DMS114 treated with DMSO at 0.1 percent for 48 hours (cell line): Measurements from ENCODE around the gene AMFR.
"Not testable (repeated sequence)": the region's sequence is repeated elsewhere in the genome, so short reads cannot be mapped to it uniquely, and the experiment has no call there.

ENCODE experiments used
- DNase-seq: peaks from one replicate; lab custom pipeline; 2025; ENCODE audit not compliant: unreplicated experiment; lab: John Stamatoyannopoulos, UW

The AMFR gene

DNA sequence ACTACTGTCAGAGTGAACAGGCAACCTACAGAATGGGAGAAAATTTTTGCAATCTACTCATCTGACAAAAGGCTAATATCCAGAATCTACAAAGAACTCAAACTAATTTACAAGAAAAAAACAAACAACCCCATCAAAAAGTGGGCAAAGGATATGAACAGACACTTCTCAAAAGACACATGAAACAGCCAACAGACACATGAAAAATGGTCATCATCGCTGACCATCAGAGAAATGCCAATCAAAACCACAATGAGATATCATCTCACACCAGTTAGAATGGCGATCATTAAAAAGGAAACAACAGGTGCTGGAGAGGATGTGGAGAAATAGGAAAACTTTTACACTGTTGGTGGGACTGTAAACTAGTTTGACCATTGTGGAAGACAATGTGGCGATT is 28.6 kb downstream of the AMFR start:
- DNase-seq: not testable (repeated sequence)

DNA sequence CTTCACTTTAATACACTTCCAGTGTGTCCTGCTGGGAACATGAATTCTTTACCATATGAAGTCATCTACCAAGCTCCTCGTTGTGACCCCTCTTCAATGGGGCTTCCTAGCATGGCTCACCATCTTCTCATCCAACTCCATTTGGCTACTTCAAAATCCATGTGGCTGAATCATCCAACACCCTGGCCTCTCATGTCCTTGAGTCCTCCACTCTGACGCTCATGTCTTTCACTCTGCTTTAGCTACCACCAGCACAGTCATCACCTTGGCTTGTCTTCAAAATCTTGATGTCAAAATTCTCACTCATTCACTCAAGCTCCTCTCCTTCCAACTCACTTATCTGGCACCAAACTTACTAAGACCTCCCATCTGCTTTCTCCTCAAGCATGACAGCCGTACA is 35.8 kb downstream of the AMFR start:
- DNase-seq: no peak

DNA sequence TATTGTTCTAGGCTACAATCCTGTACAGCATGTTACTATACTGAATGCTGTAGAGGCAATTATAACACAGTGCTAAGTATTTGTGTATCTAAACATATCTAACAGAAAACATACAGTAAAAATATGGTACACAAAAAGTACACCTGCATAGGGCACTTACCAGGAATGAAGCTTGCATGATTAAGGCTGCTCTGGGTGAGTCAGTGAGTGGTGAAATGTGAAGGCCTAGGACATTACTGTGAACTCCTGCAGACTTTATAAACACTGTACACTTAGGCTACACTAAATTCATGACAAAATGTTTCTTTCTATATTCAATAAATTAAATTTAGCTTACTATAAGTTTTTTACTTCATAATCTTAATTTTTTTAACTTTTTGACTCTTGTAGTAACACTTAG is 37.1 kb downstream of the AMFR start:
- DNase-seq: no peak

DNA sequence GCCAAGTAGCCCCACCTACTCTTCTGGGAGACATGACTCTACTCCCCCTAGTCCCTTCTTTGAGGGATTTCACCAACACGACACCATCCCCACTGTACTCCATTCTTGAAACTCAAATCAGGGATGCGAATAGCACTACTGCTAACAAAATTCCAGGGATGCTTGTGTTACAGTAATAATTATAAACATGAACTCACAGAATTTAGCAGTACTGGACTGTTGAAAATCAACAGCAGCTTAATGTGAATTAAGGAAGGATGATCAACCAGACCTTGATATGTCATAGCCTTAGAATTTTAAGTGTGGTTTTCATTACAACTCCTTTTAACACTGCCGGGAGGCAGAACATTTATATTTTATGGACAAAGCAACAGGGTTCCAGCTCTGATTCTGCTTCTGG is 37.9 kb downstream of the AMFR start:
- no peak for DNase-seq

DNA sequence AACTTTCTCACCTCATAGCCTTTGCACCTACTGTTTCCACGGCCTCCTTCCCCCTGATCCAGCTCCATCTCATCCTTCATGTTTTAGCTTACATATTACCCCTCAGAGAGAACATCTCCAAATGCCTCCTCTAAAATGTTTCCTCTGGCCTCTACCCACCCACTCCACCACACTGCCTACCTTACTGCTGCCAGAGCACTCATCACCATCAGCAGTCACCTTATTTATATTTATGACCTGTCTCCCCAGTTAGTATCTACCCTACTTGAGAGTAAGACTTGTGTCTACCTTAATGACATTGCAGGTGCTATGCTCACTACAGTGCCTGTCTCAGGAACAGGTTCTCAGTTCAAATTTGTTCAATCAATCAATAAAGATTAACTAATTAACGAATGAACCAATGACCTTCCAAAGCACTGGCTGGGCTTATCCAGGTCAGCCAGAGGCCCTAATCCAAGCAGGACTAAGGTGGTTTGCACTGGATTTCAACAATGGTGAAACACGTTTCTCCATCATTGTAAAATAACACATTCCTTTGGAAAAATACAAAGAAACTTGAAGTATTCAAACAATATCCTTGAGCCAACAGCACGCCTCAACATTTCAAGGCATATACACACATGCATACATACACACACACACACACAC is 41.1 kb downstream of the AMFR start:
- no peak for DNase-seq

DNA sequence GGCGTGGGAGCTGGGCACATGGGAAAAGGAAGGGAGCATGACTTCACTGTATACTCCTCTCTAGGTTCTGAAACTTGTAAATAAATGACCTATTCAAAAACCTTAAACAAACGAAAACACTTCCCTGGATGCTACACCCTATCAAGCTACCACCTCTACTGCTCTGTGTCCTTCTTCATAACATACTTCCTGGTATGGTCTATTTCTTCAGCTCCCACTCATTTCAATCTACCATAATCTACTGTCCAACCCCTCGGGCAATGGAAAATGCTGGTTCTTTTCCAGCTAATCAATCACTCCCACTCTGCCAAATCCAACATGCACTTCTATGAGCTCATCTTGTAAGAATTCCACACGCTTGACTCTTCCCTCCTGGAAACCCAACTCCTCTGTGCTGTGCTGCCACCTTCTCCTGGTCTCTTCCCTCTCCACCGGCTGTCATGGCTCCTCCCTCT is 42.4 kb downstream of the AMFR start:
- DNase-seq: no peak

DNA sequence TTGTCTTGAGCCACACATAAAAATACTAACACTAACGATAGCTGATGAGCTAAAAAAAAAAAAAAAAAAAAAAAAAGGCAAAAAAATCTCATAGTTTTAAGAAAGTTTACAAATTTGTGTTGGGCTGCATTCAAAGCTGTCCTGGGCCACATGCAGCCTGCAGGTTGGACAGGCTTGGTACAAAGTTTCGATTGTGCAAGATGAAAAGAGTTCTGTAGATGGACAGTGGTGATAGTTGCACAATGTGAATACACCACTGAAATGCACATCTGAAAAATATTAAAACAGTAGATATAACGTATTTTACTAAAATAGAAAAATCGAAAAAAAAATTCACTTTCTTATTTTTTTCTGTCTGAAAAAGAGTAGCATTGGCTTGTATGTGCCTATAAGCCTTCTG is 42.9 kb downstream of the AMFR start:
- DNase-seq: no peak

DNA sequence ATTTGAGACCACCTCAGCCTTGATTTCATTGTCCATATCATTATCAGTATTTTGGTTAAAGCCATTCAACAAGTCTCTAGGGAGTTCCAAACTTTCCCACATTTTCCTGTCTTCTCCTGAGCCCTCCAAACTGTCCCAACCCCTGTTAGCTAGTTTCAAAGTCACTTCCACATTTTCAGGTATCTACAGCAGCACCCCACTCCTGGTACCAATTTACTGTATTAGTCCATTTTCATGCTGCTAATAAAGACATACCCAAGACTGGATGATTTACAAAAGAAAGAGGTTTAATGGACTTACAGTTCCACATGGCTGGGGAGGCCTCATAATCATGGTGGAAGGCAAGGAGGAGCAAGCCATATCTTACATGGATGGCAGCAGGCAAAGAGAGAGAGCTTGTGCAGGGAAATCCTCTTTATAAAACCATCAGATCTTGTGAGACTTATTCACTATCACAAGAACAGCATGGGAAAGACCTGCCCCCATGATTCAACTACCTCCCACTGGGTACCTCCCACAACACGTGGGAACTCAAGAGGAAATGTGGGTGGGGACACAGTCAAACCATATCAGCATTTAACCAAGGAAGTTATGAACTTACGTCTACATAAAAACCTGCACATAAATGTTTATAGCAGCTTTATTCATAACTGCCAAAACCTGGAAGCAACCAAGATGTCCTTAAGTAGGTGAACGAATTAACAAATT is 44.4 kb downstream of the AMFR start:
- not testable (repeated sequence) for DNase-seq

DNA sequence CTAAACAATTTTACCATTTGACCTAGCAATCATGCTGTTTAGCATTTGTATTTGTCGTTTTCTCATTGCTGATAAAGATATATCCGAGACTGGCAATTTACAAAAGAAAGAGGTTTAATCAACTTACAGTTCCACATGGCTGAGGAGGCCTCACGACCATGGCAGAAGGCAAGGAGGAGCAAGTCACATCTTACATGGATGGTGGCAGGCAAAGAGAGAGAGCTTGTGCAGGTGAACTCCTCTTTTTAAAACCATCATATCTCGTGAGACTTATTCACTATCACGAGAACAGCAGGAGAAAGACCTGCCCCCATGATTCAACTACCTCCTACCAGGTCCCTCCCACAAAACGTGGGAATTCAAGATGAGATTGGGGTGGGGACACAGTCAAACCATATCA is 46.3 kb downstream of the AMFR start:
- DNase-seq: not testable (repeated sequence)

DNA sequence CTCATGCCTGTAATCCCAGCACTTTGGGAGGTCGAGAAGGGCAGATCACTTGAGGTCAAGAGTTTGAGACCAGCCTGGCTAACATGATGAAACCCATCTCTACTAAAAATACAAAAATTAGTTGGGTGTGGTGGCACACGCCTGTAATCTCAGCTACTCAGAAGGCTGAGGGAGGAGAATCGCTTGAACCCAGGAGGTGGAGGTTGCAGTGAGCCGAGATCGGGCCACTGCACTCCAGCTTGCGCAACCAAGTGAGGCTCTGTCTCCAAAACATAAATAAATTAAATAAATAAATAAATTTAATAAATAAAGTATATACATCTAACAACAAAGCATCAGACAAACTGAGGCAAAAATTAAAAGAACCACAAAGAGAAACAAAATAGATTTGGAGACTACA is 49.6 kb downstream of the AMFR start:
- not testable (repeated sequence) for DNase-seq

DNA sequence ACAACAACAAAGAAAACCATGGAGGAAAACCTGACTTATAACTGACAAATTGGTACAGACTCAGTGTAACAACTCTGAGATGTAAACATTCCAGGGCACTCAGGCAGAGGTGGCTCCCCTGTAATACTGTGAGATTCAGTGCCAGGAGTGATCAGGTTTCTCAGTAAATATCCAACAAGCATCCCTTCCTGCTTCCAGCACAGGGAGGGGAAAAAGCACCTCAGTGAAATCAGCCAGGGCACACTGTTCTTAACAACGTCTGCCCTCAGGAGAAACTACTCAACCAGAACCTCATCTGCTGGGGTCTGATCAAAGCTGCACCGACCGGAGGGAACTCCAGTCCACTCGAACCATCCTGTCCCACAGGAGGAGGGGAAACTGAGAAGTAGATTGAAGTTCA is 52.3 kb downstream of the AMFR start:
- DNase-seq: no peak

DNA sequence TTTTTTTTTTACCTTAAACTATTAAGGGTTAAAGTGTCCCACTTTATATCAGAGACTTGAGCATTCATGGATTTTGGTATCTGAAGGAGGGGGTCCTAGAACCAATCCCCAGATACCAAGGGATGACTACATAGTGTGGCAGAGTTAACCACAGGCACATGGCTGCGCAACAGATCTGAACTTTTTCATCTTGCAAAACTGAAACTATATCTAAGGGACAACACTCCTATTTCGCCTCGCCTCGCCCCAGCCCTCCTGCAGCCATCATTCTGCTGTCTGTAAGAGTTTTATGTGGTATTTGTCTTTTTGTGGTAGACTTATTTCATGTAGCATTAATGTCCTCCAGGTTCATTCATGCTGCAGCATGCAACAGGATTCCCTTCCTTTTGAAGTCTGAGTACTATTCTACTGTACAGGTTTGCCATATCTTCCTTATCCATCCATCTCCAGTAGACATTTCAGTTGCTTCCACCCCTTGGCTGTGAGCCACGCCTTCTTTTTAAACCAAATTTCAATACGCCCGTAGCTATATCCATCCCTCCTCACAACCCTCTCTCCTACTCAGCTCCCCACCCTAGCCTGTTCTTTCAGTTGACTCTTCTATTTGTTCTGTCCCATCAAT is 53.2 kb downstream of the AMFR start:
- no peak for DNase-seq

DNA sequence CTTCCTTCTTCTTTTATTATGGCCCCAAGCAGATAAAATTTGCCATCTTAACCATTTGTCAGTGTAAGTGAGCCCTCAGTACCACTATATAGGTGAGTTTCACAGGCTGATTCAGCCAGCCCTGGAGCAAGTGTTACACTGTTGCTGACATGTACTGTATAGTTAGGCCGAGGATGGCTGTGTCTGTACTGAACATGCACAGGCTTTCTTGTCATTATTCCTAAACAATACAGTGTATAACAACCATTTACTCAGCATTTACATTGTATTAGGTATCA is 53.7 kb downstream of the AMFR start:
- DNase-seq: no peak

DNA sequence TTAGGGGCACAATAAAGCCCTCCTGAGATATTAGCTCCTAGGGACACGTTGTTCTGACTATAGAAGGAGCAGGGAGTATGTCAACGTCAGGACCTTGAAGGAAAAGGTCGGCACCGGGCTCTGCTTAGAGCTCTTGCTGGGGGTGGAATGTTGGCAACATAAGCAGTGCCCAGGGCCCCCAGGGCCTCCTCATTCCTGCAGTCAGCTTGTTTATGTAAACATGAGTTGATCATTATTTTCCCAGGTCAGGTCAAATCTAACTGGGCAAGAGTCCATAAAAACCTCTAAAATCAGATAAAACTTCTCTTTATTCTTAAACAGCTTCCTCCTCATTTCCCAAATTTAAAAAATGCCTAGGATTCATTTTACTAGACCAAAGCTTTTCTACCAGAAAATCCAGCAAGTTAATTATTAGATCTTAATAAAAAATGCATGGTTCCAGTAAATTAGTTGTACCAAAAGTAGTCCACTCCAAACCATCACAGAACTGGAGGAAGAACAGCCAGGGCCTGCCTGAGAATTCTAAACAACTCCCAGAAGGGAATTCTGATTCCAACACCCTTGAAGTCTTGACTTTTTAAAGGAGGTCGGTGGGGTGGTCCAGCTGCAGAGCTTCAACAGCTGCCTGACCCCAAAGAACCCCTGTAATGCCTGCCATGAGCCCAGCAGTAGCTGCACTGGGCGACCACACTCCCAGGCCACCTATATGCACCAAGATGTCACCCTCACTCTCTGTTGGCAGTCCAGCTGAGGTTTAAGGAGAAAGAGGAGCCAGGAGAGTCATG is 54.3 kb downstream of the AMFR start:
- no peak for DNase-seq

DNA sequence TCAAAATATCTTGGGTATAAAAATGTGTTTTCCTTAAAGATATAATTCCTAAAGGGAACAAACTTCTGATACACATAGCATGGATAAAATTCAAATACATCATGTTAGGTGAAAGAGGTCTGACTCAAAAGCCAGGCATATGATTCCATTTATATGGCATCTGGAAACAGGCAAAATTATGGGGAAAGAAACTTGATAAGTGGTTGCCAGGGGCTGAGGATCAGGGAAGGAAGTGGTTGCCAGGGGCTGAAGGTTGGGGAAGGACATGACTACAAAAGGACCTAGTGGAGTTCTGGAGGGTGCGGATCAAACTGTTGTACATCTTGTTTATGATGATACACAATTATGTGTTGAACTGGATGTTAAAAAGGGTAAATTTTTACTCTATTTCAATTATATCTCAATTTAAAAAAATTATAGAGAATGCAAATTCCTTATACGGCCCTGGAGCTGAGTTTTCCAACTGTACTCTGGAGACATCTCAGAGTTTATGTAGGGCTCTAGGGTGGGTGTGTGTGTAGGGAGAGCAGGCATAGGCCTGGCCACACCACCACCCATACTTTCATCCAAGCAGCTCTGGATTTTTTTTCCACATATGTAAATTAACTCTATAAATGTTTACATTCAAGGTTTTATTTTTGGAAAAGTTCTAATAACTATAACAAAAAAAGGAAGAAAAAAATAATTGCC is 55.0 kb downstream of the AMFR start:
- no peak for DNase-seq

DNA sequence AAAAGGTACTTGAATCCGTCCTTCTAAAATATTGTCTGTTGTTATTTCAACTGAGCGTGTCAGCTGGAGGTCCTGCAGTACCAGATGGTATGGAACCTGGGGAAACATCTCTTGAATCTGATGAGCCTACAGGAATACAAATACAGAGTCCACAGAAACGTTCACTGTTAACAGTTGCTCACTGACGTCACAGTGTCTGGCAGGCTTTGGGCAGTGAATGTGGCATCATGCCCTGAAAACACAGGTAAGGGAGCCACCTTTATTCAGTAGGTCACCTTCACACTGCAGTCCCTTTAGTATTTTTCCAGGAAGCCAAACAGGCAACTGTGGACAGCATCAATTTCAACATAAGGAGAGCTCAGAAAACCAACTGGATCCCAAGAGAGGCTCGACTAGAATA is 56.1 kb downstream of the AMFR start:
- DNase-seq: no peak

DNA sequence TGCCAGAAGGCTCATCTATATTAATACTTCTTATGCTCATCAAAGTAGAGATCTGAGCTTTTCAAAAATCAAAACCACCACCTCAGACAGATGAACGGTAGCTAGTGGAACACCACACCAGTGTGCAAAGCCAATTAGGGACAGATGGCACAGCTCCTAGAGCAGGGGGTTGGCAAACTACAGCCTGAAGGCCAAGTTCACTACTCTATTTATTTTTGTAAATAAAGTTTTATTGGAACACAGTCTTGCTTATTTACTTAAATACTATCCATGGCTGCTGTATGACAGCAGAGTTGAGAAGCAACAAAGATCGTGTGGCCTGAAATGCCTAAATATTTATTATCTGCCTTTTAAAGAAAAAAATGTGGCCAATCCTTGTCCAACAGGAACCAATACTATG is 56.8 kb downstream of the AMFR start:
- no peak for DNase-seq

DNA sequence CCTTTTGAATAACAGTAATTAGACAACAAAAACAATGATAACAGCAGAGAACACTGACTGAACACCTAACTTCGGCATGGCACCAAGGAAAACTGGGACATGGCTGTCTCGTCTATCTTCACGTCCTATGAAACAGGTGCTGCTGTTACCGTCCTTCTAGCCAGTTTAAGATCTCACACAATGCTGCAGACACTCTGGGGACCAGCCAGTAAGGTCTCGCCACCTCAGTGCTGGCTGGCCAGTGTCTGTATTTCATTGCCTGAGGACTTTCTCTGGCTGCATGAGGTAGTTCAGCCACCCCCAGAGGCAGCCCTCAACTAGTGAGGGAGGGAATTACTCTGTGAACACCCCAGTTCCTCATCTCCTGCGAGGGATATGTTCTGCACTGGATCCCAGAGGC is 57.6 kb downstream of the AMFR start:
- no peak for DNase-seq

DNA sequence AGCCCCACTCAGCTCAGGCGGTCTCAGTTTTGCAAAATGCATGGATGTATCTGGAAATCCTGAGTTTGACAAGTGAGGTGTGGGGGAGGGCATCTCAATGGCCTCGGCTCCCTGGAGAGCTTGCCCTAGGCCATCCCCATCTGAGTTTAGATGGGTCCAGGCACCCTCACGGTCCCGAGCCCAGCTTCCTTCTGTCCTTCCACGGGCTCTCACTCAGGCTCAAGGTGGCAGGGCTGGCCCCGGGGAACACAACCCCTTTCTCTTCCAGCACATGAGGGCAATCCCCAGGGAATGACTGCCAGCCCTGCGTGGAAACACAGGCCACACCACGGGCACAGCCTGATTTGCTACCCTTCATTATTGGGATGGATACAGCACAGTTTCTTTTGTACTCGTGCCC is 58.4 kb downstream of the AMFR start:
- DNase-seq: no peak

DNA sequence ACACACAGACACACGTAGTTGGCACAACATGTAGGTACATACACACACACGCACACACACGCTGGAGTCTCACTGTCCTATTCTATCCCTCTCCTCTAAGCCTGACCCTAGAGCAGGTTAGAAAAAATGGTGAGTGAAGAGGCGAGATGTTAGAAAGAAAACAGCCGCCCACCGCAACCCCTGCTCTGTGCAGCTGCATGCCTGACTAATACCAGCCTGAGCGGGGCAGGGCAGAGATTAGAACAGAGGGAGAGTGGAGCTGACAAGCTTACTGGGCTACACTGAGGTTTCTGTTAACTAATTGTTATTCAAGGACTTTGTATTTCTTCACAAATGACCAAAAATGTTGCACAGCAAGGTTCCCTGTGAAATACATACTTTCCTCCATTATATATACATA is 59.8 kb downstream of the AMFR start:
- DNase-seq: no peak

DNA sequence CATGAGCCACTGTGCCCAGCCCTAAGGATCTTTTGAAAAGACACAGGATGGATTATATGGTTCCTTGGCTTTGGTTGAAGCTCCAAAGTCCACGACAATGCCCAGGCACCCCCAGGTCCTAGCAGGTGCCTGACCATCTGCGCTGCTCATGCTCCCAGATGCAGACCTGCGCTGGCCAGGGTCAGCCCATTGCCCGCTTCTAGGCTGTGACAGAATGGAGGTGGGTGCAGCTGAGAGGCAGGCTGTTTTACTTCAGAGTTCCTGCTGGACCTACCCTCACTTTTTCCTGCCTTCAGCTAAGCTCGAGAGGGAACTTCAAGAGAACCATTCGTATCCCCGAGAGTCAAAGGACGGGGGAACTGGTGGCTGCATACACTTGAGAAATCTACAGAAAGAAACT is 60.5 kb downstream of the AMFR start:
- DNase-seq: no peak
